ENCODE results near the gene LINGO1. TPM values are rescaled to one million over a fixed set of nuclear protein-coding genes. Genes with fewer than 3 reads are reported as not detected.

Gene LINGO1
- total and polyA plus RNA-seq, 4 donors: 0.33 to 5.1 (median 0.88) TPM

DNA sequence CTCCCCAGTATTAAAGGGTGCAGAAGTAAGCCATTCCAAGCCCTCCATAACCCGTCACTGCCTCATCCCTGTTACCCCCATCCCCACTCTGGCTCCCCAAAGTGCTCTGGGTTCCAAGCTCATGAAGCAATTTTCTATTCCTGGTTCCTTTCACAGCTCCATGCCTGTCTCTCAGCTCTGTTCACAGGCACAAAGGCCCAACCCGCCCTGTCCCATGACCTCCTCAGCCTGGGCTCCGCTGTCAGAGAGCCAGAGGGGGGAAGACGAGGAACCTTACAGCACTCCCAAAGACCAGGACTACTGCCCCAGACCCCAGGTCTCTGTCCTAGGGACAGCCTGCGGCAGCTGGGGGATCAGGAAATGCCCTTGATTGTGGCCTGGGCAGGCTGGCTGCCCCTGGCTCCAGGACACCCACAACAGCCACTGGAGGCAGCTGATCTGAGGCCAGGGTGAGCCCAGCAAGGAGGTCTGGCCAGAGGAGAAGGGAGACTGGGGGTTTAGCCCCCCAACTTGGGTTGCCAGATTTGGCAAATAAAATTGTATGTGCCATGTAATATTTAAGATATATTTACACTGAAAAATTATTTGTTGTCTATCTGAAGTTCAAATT is 43.2 kb upstream of the LINGO1 start:
- ATAC-seq (ENCODE audit: insufficient read depth, low FRiP score): no peak
- 80 to 81% methylated on average over 5 of the region's 5 CpGs for WGBS, 2 donors

DNA sequence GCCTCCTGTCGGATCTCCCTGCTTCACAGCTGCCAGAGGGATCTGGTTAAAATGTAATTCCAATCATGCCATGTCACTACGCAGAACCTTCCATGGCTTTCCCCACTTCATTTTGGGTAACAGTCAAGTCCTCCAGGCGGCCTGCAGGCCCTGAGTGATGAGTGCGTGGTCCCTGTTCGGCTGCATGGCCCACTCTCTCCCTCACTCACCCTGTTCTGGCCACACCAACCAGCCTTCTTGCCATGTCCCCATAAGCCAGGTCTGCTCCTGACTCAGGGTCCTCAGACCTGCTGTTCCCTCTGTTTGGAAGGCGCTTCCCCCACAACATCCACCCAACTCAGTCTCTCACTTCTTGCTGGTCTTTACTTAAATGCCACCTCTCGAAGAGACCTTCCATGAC is 41.6 kb upstream of the LINGO1 start:
- peaks cover 0 to 3% (median 0%) of the 10 kb centered on the region in 4 donors for H3K9me3 ChIP-seq (ENCODE audit: control insufficient read depth in 4 of 4, insufficient read depth in 3 of 4, low read length in 3 of 4)
- DNase-seq (no peak), ATAC-seq (ENCODE audit: insufficient read depth, low FRiP score) (no peak)
- H3K27ac ChIP-seq (ENCODE audit: low read depth in 1 of 2, low read length in 1 of 2): no peak overlapping the region
- TF ChIP-seq, protein P1, sequence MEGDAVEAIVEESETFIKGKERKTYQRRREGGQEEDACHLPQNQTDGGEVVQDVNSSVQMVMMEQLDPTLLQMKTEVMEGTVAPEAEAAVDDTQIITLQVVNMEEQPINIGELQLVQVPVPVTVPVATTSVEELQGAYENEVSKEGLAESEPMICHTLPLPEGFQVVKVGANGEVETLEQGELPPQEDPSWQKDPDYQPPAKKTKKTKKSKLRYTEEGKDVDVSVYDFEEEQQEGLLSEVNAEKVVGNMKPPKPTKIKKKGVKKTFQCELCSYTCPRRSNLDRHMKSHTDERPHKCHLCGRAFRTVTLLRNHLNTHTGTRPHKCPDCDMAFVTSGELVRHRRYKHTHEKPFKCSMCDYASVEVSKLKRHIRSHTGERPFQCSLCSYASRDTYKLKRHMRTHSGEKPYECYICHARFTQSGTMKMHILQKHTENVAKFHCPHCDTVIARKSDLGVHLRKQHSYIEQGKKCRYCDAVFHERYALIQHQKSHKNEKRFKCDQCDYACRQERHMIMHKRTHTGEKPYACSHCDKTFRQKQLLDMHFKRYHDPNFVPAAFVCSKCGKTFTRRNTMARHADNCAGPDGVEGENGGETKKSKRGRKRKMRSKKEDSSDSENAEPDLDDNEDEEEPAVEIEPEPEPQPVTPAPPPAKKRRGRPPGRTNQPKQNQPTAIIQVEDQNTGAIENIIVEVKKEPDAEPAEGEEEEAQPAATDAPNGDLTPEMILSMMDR (IDR thresholded peaks at IDR 0.05; ENCODE audit: control extremely low read depth, extremely low read depth): no peak
- 83 to 91% methylated on average over 7 of the region's 7 CpGs for WGBS, 2 donors
- no peaks in the 10 kb centered on the region for H3K4me1 ChIP-seq (ENCODE audit: control insufficient read depth in 5 of 5, insufficient read depth in 5 of 5, low read length in 5 of 5)
- H3K9ac ChIP-seq (ENCODE audit: insufficient read depth in 1 of 2, low read length in 2 of 2): no peak overlapping the region
- H3K27me3 ChIP-seq (ENCODE audit: control insufficient read depth in 3 of 3, insufficient read depth in 3 of 3, low read length in 2 of 3): peaks cover 3% of the 10 kb centered on the region in 3 donors
- no peak overlapping the region for H3K4me3 ChIP-seq
- H3K36me3 ChIP-seq (ENCODE audit: control insufficient read depth in 4 of 4, insufficient read depth in 4 of 4, low read length in 4 of 4): no peaks in the 10 kb centered on the region

More for the DNA sequence above, 43.2 kb upstream of the LINGO1 start:
- no peaks in the 10 kb centered on the region for H3K36me3 ChIP-seq (ENCODE audit: control insufficient read depth in 4 of 4, insufficient read depth in 4 of 4, low read length in 4 of 4)
- H3K4me1 ChIP-seq (ENCODE audit: control insufficient read depth in 5 of 5, insufficient read depth in 5 of 5, low read length in 5 of 5): no peaks in the 10 kb centered on the region
- H3K27me3 ChIP-seq (ENCODE audit: control insufficient read depth in 3 of 3, insufficient read depth in 3 of 3, low read length in 2 of 3): peaks cover 3% of the 10 kb centered on the region in 3 donors
- H3K27ac ChIP-seq (ENCODE audit: low read depth in 1 of 2, low read length in 1 of 2): no peak overlapping the region
- no peak overlapping the region for H3K9ac ChIP-seq (ENCODE audit: insufficient read depth in 1 of 2, low read length in 2 of 2)
- TF ChIP-seq, protein P1 (IDR thresholded peaks at IDR 0.05; ENCODE audit: control extremely low read depth, extremely low read depth): no peak
- peaks cover 0 to 3% (median 0%) of the 10 kb centered on the region in 4 donors for H3K9me3 ChIP-seq (ENCODE audit: control insufficient read depth in 4 of 4, insufficient read depth in 3 of 4, low read length in 3 of 4)
- no peak for DNase-seq
- no peak overlapping the region for H3K4me3 ChIP-seq

DNA sequence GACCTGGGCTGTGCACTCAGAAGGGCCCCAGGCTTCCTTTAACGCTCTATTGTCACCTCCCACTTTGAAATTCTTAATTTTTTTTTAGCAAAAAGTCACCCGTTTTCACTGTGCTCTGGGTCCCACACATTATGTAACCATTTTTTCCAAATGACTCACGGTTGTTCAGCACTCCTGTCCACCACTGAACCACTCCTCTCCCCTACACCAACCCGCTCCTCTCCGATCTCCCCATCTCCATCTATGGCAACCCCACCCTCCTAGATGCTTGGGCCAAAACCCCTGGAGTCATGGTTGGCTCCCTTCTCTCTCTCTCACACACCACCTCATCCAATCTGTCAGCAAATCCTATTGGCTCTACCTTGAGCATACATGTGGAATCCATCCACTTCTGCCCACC is 41.2 kb upstream of the LINGO1 start:
- Histone ChIP-seq H3K4me3 (no peak overlapping the region), H3K27ac (ENCODE audit: low read depth in 1 of 2, low read length in 1 of 2) (no peak overlapping the region), H3K4me1 (ENCODE audit: control insufficient read depth in 5 of 5, insufficient read depth in 5 of 5, low read length in 5 of 5) (no peaks in the 10 kb centered on the region), H3K9ac (ENCODE audit: insufficient read depth in 1 of 2, low read length in 2 of 2) (no peak overlapping the region), H3K9me3 (ENCODE audit: control insufficient read depth in 4 of 4, insufficient read depth in 3 of 4, low read length in 3 of 4) (peaks cover 0 to 3% (median 0%) of the 10 kb centered on the region in 4 donors), H3K27me3 (ENCODE audit: control insufficient read depth in 3 of 3, insufficient read depth in 3 of 3, low read length in 2 of 3) (peaks cover 3% of the 10 kb centered on the region in 3 donors), H3K36me3 (ENCODE audit: control insufficient read depth in 4 of 4, insufficient read depth in 4 of 4, low read length in 4 of 4) (no peaks in the 10 kb centered on the region)
- 72 to 82% methylated on average over 5 of the region's 5 CpGs for WGBS, 2 donors
- DNase-seq (no peak), ATAC-seq (ENCODE audit: insufficient read depth, low FRiP score) (no peak)
- TF ChIP-seq, protein P1 (IDR thresholded peaks at IDR 0.05; ENCODE audit: control extremely low read depth, extremely low read depth): no peak

DNA sequence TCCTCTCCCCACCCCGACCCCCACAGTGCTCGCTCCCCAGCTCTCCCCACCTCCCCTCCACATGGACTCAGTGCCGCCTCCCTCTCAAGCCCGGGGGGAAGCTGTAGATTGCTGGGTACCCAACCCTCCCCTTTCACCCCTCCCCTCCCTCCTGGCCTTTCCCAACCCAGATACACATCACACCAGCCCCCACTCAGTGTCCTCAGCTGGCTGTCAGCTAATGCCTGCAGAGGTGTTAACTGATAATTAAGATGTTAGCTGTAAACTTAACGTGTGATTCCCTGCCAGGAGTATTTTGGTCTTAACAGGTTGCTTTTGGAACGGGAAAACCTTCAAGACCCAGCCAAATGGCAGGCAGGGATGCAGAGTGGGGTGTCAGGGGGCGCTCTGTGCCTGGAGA is 39.4 kb upstream of the LINGO1 start:
- no peak overlapping the region for H3K9ac ChIP-seq (ENCODE audit: insufficient read depth in 1 of 2, low read length in 2 of 2)
- no peak overlapping the region for H3K4me3 ChIP-seq
- ATAC-seq (ENCODE audit: insufficient read depth, low FRiP score) (no peak), DNase-seq (no peak)
- H3K27ac ChIP-seq (ENCODE audit: low read depth in 1 of 2, low read length in 1 of 2): no peak overlapping the region
- peaks cover 3% of the 10 kb centered on the region in 3 donors for H3K27me3 ChIP-seq (ENCODE audit: control insufficient read depth in 3 of 3, insufficient read depth in 3 of 3, low read length in 2 of 3)
- 35 to 38% methylated on average over 7 of the region's 7 CpGs for WGBS, 2 donors
- TF ChIP-seq, protein P1 (IDR thresholded peaks at IDR 0.05; ENCODE audit: control extremely low read depth, extremely low read depth): no peak
- no peaks in the 10 kb centered on the region for H3K36me3 ChIP-seq (ENCODE audit: control insufficient read depth in 4 of 4, insufficient read depth in 4 of 4, low read length in 4 of 4)
- no peaks in the 10 kb centered on the region for H3K4me1 ChIP-seq (ENCODE audit: control insufficient read depth in 5 of 5, insufficient read depth in 5 of 5, low read length in 5 of 5)
- H3K9me3 ChIP-seq (ENCODE audit: control insufficient read depth in 4 of 4, insufficient read depth in 3 of 4, low read length in 3 of 4): peaks cover 0 to 3% (median 0%) of the 10 kb centered on the region in 4 donors
